GM12874 (cell line): ENCODE measurements around the gene RARB.

ENCODE experiments used
- CTCF ChIP-seq: IDR thresholded peaks from 2 replicates; pipeline ENCODE4 v1.5.1; 2011; ENCODE audit warnings: low read depth, mild to moderate bottlenecking, control low read depth, low read length, moderate library complexity; ENCODE audit not compliant: insufficient read depth

The RARB gene

GRCh38 chr3:25430287-25430934 is 2.3 kb downstream of the RARB start:
- no peak for TF ChIP-seq CTCF

- no peak for TF ChIP-seq CTCF
Observed at GRCh38 chr3:25430935-25431770, 3.1 kb downstream of the RARB start.

GRCh38 chr3:25432176-25432720 is 4.2 kb downstream of the RARB start:
- TF ChIP-seq CTCF = no peak

GRCh38 chr3:25433106-25433505 is 5.0 kb downstream of the RARB start:
- TF ChIP-seq CTCF = no peak

- no peak for TF ChIP-seq CTCF
Observed at GRCh38 chr3:25433868-25434267, 5.8 kb downstream of the RARB start.

GRCh38 chr3:25437953-25438352 is 9.9 kb downstream of the RARB start:
- TF ChIP-seq CTCF = no peak

- TF ChIP-seq CTCF = no peak
Observed at GRCh38 chr3:25438791-25439555, 10.9 kb downstream of the RARB start.
